Fibroblast of villous mesenchyme (primary cell): ENCODE results near the gene PDZD2. TPM values are rescaled to one million over a fixed set of nuclear protein-coding genes. Genes with fewer than 3 reads are reported as not detected.

Experiments
- DNase-seq: peaks from one replicate; pipeline ENCODE4 v3.0.0-alpha.2; 2010; ENCODE audit warnings: low read depth
- H3K4me3 ChIP-seq: 2 replicates; pipeline ENCODE4 v1.5.1; 2011; ENCODE audit warnings: low read depth, mild to moderate bottlenecking, low read length
- CTCF ChIP-seq: IDR thresholded peaks from 2 replicates; pipeline ENCODE4 v1.5.1; 2012; ENCODE audit warnings: low read depth, mild to moderate bottlenecking, low read length; ENCODE audit not compliant: insufficient read depth
- total RNA-seq: library from RNA; depleted of rRNA; stranded (reverse); fragments of >200 nt; gene quantifications from 2 replicates; pipeline ENCODE4 v1.2.3, GENCODE V29; 2012

Gene PDZD2
- total RNA-seq, 1 donor = 2.6 TPM

- no peak for DNase-seq
- no peak overlapping the region for H3K4me3 ChIP-seq
- no peak for TF ChIP-seq CTCF
Observed at GRCh38 chr5:31738199-31738598, 99.3 kb downstream of the PDZD2 start.

GRCh38 chr5:31741496-31741895 is 102.6 kb downstream of the PDZD2 start:
- DNase-seq = no peak
- no peak overlapping the region for H3K4me3 ChIP-seq
- TF ChIP-seq CTCF = no peak

DNA sequence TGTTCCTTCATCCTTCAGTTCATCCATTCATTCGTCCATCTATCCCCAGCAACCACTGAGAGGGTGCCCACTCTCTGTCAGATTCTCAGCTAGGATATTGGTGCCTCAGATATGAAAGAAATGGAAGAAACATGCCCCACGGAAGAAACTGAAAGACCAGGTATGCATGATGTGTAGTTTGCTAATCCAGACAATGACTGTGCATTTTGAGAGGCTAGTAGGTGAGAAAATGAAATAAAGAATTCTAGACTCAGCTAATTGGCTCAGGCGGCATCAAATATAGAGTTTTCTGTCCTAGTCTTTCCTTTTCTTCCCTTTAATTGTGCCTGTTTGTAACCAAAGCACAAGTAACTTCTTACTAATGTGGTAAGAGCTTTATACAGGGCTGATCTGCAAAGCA is 104.7 kb downstream of the PDZD2 start:
- H3K4me3 ChIP-seq = no peak overlapping the region
- no peak for DNase-seq
- no peak for TF ChIP-seq CTCF

- TF ChIP-seq CTCF = no peak
- H3K4me3 ChIP-seq = no peak overlapping the region
- DNase-seq = no peak
Observed at GRCh38 chr5:31748458-31749172, 109.7 kb downstream of the PDZD2 start.

DNA sequence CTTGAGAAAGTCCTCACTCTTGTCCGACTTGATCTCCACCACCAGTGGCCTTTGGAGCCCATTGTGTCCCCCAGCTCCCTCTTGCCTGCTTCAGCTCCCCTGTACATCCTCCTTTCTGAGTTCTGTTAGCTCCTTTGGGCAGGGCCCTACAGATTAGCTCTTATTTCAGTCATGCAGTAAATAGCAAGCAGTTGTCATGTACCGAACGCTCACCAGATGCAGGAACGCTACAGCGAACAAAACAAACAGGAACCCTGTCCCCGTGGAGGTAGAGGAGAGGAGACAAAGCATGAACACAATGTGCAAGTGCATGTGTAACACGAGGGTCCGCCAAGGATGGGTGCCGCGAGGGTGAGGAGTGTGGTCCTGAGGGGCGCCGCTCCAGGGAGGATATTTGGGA is 111.3 kb downstream of the PDZD2 start:
- H3K4me3 ChIP-seq = no peak overlapping the region
- TF ChIP-seq CTCF = no peak
- DNase-seq = no peak

- DNase-seq = no peak
- TF ChIP-seq CTCF = no peak
- H3K4me3 ChIP-seq = no peak overlapping the region
Observed at GRCh38 chr5:31751610-31752009, 112.7 kb downstream of the PDZD2 start.

GRCh38 chr5:31753700-31754357 is 114.9 kb downstream of the PDZD2 start:
- no peak for DNase-seq
- no peak for TF ChIP-seq CTCF
- H3K4me3 ChIP-seq = no peak overlapping the region
